Stomach smooth muscle (tissue), 2 donors: ENCODE measurements around the gene ASB13.
"Not testable (repeated sequence)": the region's sequence is repeated elsewhere in the genome, so short reads cannot be mapped to it uniquely, and the experiment has no call there.

Experiments used
- H3K27ac ChIP-seq: one replicate; pipeline ENCODE4 v1.7.0; 2013; ENCODE audit warnings: mild to moderate bottlenecking, low read length, inconsistent platforms
- H3K27me3 ChIP-seq, 2 donors: one replicate each; pipeline ENCODE4 v1.7.0; 2013; ENCODE audit warnings: low read length in 2 of 2; ENCODE audit not compliant: insufficient read depth in 2 of 2, control insufficient read depth in 1 of 2
- H3K36me3 ChIP-seq, 2 donors: one replicate each; pipeline ENCODE4 v1.7.0; 2013; ENCODE audit warnings: low read length in 2 of 2; ENCODE audit not compliant: control insufficient read depth in 2 of 2, insufficient read depth in 2 of 2
- H3K4me1 ChIP-seq: one replicate; pipeline ENCODE4 v1.7.0; 2013; ENCODE audit warnings: low read length; ENCODE audit not compliant: control insufficient read depth, insufficient read depth
- H3K4me3 ChIP-seq, 2 donors: one replicate each; pipeline ENCODE4 v1.7.0; 2013; ENCODE audit warnings: low read length in 2 of 2
- H3K9ac ChIP-seq, 2 donors: one replicate each; pipeline ENCODE4 v1.7.0; 2013; ENCODE audit warnings: low read length in 2 of 2, mild to moderate bottlenecking in 1 of 2
- H3K9me3 ChIP-seq, 2 donors: one replicate each; pipeline ENCODE4 v1.7.0; 2013; ENCODE audit warnings: low read length in 2 of 2; ENCODE audit not compliant: control insufficient read depth in 2 of 2
- donor health status: healthy.
- donor health status: Pancreatic carcinoma.

The ASB13 gene

DNA sequence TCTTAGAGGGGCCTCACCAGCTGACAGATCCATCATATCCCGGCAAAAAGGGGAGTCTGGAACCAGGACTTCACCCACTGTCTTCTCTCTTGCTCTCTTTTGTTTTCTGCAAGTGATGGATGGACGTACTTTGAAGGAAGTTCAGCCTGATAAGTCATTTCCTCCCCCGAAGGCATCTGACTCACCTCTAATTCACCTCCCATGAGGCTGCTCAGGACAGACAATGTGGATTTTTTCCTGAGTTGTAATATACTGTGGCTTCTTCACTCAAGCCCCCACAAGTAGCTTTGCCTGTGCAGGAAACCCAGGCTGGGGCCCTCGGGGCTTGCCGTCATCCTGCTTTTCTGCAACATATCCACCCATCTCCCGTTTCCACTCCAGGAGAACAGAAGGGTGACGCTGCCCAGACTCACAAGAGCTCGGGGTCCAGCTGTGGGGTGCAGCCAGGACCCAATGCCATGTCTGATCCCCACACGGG is 70.4 kb downstream of the ASB13 start:
- Histone ChIP-seq H3K4me1 (peaks cover 4% of the 10 kb centered on the region), H3K9me3 (no peaks in the 10 kb centered on the region), H3K4me3 (no peak overlapping the region), H3K9ac (no peak overlapping the region), H3K36me3 (no peaks in the 10 kb centered on the region), H3K27ac (no peak overlapping the region), H3K27me3 (no peaks in the 10 kb centered on the region)

DNA sequence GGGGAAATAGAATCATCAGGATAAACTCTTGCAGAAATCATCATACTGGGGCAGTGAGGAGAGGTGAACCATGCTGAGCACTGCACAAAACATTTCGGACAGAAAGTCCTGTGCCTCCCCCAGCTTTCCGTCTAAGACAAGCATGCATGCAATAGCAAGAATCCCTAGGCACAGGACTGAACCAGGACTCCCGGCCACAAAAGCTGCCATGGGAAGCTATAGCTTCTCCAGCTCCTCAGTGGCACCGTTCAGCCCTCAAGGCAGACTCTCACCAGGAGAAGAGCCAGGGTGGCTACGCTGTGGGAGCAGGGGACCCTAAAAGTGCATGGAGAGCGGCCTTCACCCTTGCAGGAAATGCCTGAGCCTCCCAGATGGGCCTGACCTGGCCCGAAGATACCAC is 70.8 kb downstream of the ASB13 start:
- no peaks in the 10 kb centered on the region for H3K9me3 ChIP-seq
- H3K9ac ChIP-seq = no peak overlapping the region
- no peak overlapping the region for H3K4me3 ChIP-seq
- no peak overlapping the region for H3K27ac ChIP-seq
- H3K4me1 ChIP-seq = peaks cover 4% of the 10 kb centered on the region
- no peaks in the 10 kb centered on the region for H3K36me3 ChIP-seq
- H3K27me3 ChIP-seq = no peaks in the 10 kb centered on the region

DNA sequence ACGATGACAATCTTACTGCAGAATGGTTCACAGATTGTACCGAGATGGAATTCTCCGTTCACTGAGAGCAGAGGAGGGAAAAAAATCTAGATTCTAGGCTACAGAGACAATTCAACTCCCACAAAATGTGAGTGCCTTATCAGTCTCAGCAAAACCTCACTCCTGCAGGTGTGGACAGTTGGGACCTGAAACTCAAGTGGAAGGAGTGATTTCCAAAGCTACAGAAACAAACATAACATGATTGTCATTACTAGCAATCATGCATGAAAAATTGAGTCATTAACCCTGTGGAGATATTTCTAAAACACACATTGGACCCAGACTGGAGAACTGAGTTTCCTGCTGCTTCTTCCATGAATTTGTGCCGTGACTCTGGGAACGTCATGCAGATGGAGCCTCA is 71.3 kb downstream of the ASB13 start:
- no peaks in the 10 kb centered on the region for H3K36me3 ChIP-seq
- no peaks in the 10 kb centered on the region for H3K9me3 ChIP-seq
- no peaks in the 10 kb centered on the region for H3K27me3 ChIP-seq
- H3K27ac ChIP-seq = no peak overlapping the region
- peaks cover 4% of the 10 kb centered on the region for H3K4me1 ChIP-seq
- H3K4me3 ChIP-seq = no peak overlapping the region
- no peak overlapping the region for H3K9ac ChIP-seq

DNA sequence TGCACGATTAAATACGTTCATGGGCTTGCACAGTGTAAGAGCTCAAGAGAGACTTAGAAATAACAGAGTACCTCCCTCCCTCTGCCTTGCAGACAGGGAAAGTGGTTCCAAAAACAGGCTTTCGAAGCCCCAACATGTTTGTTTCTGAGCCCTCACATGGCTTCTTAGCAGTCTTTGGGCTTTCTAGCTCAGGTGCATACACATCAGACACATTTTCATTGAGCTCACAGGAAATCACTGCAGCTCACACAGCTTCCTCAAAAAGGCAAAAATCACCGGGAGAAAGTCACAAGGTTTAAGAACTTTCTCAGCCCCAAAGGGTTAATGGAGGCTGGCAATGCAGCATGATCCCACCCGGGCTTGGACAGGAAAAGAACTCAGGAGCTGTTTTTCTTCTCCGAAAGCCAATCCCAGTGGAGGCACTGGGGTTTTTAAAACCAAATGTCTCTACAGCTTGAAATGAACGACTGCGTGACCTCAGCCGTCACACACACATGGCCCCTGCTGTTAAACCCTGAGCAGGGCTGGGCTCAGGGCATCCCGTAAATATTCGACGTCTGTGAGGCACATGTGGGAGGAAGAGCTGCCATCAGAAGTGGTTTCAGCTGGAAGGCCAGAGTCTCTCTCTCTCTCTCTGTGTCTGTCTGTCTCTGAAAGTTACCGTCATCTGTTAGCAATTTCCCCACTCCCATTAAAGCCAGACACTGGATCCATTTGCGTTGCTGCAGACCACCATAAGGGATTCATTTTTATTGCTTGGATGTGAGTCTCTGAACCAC is 71.9 kb downstream of the ASB13 start:
- Histone ChIP-seq H3K27me3 (no peaks in the 10 kb centered on the region), H3K4me1 (peaks cover 4% of the 10 kb centered on the region), H3K27ac (no peak overlapping the region), H3K9me3 (no peaks in the 10 kb centered on the region), H3K36me3 (no peaks in the 10 kb centered on the region), H3K9ac (no peak overlapping the region), H3K4me3 (no peak overlapping the region)

DNA sequence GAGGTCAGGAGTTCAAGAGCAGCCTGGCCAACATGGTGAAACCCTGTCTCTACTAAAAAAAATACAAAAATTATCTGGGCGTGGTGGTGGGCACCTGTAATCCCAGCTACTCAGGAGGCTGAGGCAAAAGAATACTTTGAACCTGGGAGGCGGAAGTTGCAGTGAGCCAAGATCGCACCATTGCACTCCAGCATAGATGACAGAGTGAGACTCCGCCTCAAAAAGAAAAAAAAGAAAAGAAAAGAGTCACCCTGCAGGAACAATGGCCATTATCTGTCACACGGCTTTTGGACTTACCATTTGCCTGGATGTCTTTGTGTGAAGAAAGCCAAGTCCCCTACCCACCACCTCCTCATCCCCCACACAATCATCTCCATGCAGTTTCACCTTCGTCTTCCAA is 73.0 kb downstream of the ASB13 start:
- H3K4me1 ChIP-seq, H3K36me3 ChIP-seq, H3K9ac ChIP-seq, H3K4me3 ChIP-seq, H3K27me3 ChIP-seq, H3K9me3 ChIP-seq, H3K27ac ChIP-seq: not testable (repeated sequence)

DNA sequence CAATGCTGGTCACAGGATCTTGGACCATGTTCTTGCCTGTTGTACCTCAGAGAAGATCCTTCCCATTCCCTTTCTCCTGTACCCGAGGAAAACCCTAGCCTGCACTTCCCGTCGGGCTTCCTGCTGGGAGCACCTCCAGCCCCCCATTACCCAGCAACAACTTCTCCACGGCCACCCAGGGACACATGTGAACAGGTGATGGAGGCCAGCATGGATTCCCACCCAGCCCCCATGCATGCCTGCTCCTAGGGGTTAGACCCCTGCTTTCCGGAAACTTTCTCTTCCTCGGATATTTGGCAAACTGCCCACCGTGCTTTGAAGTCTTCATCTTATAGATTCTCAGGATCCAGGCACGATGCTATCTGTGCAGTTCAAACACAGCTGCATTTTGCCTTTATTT is 74.3 kb downstream of the ASB13 start:
- no peaks in the 10 kb centered on the region for H3K36me3 ChIP-seq
- no peaks in the 10 kb centered on the region for H3K27me3 ChIP-seq
- H3K27ac ChIP-seq = no peak overlapping the region
- H3K9ac ChIP-seq = no peak overlapping the region
- H3K4me3 ChIP-seq = no peak overlapping the region
- peaks cover 11% of the 10 kb centered on the region for H3K4me1 ChIP-seq
- no peaks in the 10 kb centered on the region for H3K9me3 ChIP-seq

DNA sequence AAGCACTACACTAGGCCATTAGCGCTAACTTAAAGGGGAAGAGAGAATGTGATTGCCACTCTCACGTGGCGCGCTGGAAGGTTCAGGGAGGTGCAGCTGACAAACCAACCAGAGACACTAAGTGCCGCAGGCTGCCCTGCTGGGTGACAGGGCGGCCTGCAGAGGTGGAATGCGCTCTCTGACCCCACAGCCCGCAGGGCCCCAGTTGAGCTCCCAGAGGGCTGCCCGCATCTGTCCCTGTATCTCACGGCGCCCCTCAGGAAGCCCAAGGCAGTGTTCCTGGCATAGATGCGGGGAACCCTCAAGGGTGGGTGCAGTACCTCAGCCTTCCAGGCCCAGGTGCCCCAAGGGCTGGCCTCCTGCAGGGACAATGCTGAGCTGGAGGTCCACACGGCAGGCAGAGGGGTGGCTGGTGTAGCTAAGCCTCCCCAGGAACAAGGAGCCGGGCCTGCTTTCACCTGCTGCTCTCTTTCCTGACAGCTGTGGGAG is 75.0 kb downstream of the ASB13 start:
- Histone ChIP-seq H3K27ac (no peak overlapping the region), H3K4me3 (no peak overlapping the region), H3K9me3 (no peaks in the 10 kb centered on the region), H3K27me3 (no peaks in the 10 kb centered on the region), H3K9ac (no peak overlapping the region), H3K4me1 (peaks cover 13% of the 10 kb centered on the region), H3K36me3 (no peaks in the 10 kb centered on the region)

DNA sequence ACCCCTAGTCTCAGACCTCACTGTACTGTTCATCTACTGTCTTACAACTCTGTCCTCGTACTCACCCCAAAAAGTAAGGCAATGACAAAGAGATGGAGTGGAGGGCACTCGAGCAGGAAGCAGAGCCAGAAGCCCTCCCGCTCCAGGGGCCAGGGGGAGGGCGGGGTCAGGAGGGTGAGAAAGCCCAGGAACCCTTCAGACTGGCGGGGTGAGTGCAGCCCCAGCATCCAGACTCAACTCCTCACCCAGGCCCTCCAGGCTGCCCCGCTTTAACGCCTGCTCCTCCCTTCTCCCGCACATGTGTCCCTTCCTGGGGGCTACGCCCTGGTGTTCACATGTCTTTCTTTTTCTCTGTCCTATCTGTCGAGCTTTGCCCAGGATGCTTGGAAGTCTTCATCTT is 75.6 kb downstream of the ASB13 start:
- H3K27ac ChIP-seq = no peak overlapping the region
- H3K4me3 ChIP-seq = no peak overlapping the region
- no peaks in the 10 kb centered on the region for H3K9me3 ChIP-seq
- H3K36me3 ChIP-seq = no peaks in the 10 kb centered on the region
- H3K4me1 ChIP-seq = peaks cover 13% of the 10 kb centered on the region
- no peak overlapping the region for H3K9ac ChIP-seq
- H3K27me3 ChIP-seq = no peaks in the 10 kb centered on the region

DNA sequence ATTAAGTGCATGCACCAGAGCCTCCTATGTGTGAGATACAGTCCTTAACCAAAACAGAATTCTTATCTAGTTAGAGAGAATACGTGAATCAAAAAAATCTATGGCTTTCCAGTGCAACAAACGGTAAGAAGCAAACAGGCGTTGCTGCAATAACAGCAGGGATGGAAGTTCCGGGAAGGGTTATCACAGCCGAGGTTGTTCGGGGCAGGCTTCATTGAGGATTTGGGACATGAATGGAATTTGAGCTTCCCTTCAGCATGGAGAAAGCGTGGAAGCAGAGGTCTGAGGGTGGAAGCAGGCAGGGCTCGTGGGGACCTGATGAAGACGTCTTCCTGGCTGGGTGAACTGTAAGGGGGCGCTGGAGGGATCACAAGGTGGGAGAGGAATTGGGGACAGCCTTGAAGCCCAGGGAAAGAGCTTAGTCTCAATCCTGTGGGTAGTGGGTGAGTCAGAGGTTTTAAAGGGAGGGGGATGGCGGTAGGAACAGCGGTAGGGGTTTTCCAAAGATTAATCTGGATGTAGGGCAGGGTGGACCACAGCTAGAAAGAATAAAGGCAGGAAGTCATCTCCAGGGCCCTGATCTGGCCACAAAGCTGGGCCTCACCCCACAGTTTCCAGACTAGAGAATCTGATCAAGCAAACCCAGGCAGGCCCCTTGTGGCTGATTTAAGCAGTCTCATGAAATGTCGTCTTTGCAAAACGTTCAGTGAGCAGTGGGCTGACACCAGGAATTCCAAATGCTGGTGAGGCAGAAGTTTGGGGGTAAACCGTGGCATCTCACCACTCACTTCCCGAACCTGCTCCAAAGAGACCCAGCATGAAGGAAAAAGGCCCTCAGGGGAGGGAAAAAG is 76.5 kb downstream of the ASB13 start:
- Histone ChIP-seq H3K27ac (no peak overlapping the region), H3K36me3 (no peaks in the 10 kb centered on the region), H3K4me1 (peaks cover 16% of the 10 kb centered on the region), H3K4me3 (no peak overlapping the region), H3K27me3 (no peaks in the 10 kb centered on the region), H3K9me3 (no peaks in the 10 kb centered on the region), H3K9ac (no peak overlapping the region)

DNA sequence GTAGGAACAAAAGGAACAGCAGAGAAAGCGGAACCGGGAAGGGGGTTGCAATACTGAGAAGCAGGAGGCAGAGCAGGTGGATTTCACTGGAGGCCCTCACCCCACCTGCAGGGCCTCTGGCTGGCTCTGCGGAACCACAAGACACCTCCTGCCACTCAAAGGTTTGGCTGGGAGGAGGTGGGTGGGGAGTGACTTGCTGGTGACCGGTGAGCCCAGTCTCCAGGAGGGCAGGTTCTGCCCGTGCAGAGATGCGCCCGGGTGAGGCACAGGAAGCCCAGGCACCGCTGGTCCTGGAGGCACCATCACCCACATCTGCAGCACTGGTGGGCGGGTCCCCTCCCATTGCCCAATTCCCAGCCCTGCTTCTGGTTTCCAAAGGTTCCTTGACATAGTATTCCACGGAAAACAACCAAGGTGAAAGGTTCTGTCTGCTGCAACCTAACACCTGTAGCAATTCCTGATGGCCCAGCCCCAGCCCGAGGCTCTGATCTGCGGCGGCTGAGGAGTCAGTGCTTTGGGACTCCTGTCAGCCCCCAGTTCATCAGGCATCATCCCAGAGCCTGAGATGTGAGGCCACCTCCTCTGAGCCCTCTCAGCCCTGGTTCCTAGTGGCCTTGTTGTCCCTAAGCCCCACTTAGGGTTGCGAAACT is 77.3 kb downstream of the ASB13 start:
- Histone ChIP-seq H3K9me3 (no peaks in the 10 kb centered on the region), H3K4me1 (peaks cover 16% of the 10 kb centered on the region), H3K27ac (no peak overlapping the region), H3K27me3 (no peaks in the 10 kb centered on the region), H3K36me3 (no peaks in the 10 kb centered on the region), H3K4me3 (no peak overlapping the region), H3K9ac (no peak overlapping the region)
